Measurements from ENCODE around the gene LAIR2.

Gene LAIR2

DNA sequence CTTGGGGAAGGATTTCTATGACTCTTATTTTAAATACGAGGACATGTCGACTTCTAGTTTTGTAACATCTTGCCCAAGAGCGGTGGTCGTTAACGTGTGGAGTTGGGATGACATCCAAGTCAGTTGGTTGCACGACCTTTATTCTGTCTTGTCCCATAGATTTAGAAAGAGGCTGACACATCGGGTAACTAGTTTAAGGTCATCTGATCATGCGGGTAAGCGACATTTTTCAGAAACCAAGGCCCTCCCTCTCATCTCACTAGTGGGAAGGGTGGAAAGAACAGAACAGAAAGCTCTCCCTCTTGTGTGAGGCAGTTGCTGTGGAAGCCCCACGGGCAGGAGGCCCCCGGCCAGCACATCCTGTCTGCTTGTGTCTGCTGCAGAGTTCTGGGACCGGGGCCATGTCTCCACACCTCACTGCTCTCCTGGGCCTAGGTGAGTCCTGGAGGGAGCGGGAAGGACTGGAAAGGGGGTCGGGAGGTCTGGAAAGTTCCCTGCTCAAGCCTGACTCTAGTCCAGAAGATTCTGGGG, at the start of gene LAIR2:
LAIR2 (plus strand) TSS at position 314 of the 531 bp plus-strand sequence; CDS start at position 402, 88 bp downstream.
- Histone ChIP-seq H3K4me1 (peaks cover 48% of the 10 kb centered on the region), H3K9ac (no peak within 1 kb of the TSS), H3K4me3 (no peak within 1 kb of the TSS), H3K27ac (peak within 1 kb of the TSS; percentile 35; the same call in 1 of the 2 replicates), H3K36me3 (no peaks in the 10 kb centered on the region), H3K9me3 (no peaks in the 10 kb centered on the region), H3K27me3 (no peaks in the 10 kb centered on the region), H4K20me1 (no peaks in the 10 kb centered on the region), H3K4me2 (peak within 1 kb of the TSS; percentile 72)
- TF ChIP-seq Cebpa-rat (IDR thresholded peaks at IDR 0.05) = no peak

DNA sequence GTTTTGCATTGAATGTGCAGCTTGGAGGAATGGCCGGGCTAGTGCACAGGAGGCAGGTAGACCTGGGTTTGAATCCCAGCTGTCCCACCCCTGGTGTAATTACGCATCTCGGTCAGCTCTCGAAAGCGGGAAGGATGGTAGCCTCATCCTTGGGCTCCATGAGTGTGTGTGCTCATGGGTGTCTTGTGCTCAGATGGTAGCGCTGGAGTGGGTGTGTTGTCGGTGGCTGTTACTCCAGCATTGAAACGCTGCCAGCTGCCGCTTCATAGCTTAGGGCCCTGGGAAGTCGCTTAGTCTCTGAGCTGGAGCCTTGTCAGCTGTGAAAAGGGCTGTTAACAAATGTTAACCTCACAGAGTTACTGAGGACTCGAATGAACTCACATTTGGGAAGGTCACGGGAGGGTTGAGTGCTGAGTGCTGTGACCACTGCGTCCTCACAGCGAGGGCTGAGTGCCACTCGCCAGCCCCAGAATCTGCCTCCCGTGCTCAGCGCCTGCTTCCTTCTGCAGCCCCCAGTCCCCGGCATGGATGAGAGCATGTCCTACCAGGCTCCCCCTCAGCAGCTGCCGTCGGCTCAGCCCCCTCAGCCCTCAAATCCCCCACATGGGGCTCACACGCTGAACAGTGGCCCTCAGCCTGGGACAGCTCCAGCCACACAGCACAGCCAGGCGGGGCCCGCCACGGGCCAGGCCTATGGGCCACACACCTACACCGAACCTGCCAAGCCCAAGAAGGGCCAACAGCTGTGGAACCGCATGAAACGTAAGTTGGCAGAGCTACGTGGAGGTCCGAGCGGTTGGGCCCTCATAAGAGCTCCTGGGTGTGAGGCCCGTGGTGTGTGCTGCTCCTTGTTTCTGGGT, 48.5 kb upstream of the LAIR2 start:
- no peak overlapping the region for H3K4me2 ChIP-seq
- no peaks in the 10 kb centered on the region for H3K9me3 ChIP-seq
- H4K20me1 ChIP-seq = peaks cover 100% of the 10 kb centered on the region
- peaks cover 87% of the 10 kb centered on the region for H3K36me3 ChIP-seq
- H3K4me1 ChIP-seq = peaks cover 28% of the 10 kb centered on the region
- no peaks in the 10 kb centered on the region for H3K27me3 ChIP-seq
- H3K4me3 ChIP-seq = no peak overlapping the region
- no peak overlapping the region for H3K27ac ChIP-seq
- TF ChIP-seq Cebpa-rat (IDR thresholded peaks at IDR 0.05) = no peak
- 0 out of 2 replicates have a peak overlapping the region, but pooled peaks have one; percentile 24 for H3K9ac ChIP-seq

- Histone ChIP-seq H4K20me1 (peaks cover 100% of the 10 kb centered on the region), H3K9ac (0 out of 2 replicates have a peak overlapping the region, but pooled peaks have one; percentile 24), H3K4me3 (no peak overlapping the region), H3K36me3 (peaks cover 96% of the 10 kb centered on the region), H3K27me3 (no peaks in the 10 kb centered on the region), H3K27ac (no peak overlapping the region), H3K9me3 (no peaks in the 10 kb centered on the region), H3K4me1 (peaks cover 34% of the 10 kb centered on the region), H3K4me2 (no peak overlapping the region)
- TF ChIP-seq Cebpa-rat (IDR thresholded peaks at IDR 0.05) = no peak
Measured at GRCh38 chr19:54454781-54455675, 47.6 kb upstream of the LAIR2 start.

DNA sequence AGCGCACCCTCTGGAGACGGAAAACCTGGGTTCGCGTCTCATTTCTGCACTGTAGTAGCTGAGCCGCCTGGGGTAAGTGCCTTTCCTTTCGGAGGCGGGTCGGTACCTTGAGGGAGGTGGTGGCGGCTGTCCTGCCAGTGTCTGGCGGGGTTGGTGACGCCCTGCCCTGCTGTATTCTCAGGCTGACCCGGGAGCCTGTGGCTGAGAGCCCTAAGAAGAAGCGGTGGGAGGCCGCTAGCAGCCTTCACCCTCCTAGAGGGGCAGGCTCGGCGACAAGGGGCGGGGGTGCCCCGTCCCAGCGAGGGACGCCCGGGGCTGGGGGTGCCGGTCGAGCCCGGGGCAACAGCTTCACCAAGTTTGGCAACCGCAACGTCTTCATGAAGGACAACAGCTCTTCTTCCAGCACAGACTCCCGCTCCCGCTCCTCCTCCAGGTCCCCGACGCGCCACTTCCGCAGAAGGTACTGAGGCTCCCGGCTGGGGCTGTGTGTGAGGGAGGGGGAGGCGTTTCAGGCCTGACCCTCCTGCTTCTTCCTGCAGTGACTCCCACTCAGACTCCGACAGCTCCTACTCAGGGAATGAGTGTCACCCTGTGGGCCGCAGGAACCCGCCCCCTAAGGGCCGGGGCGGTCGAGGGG, 46.7 kb upstream of the LAIR2 start:
- no peak overlapping the region for H3K4me3 ChIP-seq
- H3K9me3 ChIP-seq = no peaks in the 10 kb centered on the region
- H3K27me3 ChIP-seq = no peaks in the 10 kb centered on the region
- peaks cover 97% of the 10 kb centered on the region for H3K36me3 ChIP-seq
- peaks cover 100% of the 10 kb centered on the region for H4K20me1 ChIP-seq
- H3K4me2 ChIP-seq = no peak overlapping the region
- peaks cover 33% of the 10 kb centered on the region for H3K4me1 ChIP-seq
- no peak overlapping the region for H3K27ac ChIP-seq
- H3K9ac ChIP-seq = no peak overlapping the region
- no peak for TF ChIP-seq Cebpa-rat (IDR thresholded peaks at IDR 0.05)

- no peaks in the 10 kb centered on the region for H3K9me3 ChIP-seq
- H3K4me1 ChIP-seq = peaks cover 32% of the 10 kb centered on the region
- H4K20me1 ChIP-seq = peaks cover 99% of the 10 kb centered on the region
- no peak overlapping the region for H3K4me2 ChIP-seq
- no peak overlapping the region for H3K4me3 ChIP-seq
- H3K27me3 ChIP-seq = no peaks in the 10 kb centered on the region
- no peak for TF ChIP-seq Cebpa-rat (IDR thresholded peaks at IDR 0.05)
- H3K36me3 ChIP-seq = peaks cover 95% of the 10 kb centered on the region
- H3K9ac ChIP-seq = no peak overlapping the region
- no peak overlapping the region for H3K27ac ChIP-seq
Measured at GRCh38 chr19:54456423-54457373, 45.9 kb upstream of the LAIR2 start.

DNA sequence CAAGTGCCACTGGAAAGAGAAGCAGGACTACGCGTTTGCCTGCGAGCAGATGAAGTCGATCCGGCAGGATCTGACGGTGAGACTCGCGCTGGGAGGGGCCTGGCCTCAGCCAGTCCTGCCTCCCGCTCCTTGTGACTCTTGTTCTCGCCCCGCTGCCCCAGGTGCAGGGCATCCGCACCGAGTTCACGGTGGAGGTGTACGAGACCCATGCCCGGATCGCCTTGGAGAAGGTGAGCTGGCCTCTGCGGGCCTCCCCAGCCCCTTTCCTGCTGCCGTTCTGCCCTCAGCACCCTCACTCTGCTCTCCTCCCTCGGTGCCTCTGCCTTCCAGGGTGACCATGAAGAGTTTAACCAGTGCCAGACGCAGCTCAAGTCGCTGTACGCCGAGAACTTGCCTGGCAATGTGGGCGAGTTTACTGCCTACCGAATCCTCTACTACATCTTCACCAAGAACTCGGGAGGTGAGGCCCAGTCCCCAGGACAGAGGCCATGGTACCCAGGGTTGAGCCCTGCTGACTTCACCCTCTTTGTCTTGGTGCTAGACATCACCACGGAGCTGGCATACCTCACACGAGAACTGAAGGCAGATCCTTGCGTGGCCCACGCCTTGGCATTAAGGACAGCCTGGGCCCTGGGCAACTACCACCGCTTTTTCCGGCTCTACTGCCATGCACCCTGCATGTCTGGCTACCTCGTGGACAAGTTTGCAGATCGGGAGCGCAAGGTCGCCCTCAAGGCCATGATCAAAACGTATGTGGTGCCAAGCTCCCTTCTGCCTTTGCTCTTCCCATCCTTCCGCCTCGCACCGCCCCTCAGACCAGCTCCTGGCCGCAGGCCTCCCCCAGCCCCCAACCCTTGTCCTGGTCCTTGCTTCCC, 44.6 kb upstream of the LAIR2 start:
- H4K20me1 ChIP-seq = peaks cover 97% of the 10 kb centered on the region
- no peaks in the 10 kb centered on the region for H3K9me3 ChIP-seq
- peaks cover 42% of the 10 kb centered on the region for H3K4me1 ChIP-seq
- no peak overlapping the region for H3K4me3 ChIP-seq
- H3K27ac ChIP-seq = no peak overlapping the region
- TF ChIP-seq Cebpa-rat (IDR thresholded peaks at IDR 0.05) = no peak
- no peaks in the 10 kb centered on the region for H3K27me3 ChIP-seq
- H3K36me3 ChIP-seq = peaks cover 91% of the 10 kb centered on the region
- H3K9ac ChIP-seq = no peak overlapping the region
- no peak overlapping the region for H3K4me2 ChIP-seq

GRCh38 chr19:54458648-54459281, 43.9 kb upstream of the LAIR2 start:
- Histone ChIP-seq H4K20me1 (peaks cover 89% of the 10 kb centered on the region), H3K4me1 (peaks cover 42% of the 10 kb centered on the region), H3K4me2 (peak overlapping the region; percentile 52), H3K4me3 (no peak overlapping the region), H3K9me3 (no peaks in the 10 kb centered on the region), H3K9ac (no peak overlapping the region), H3K36me3 (peaks cover 83% of the 10 kb centered on the region), H3K27me3 (no peaks in the 10 kb centered on the region), H3K27ac (no peak overlapping the region)
- no peak for TF ChIP-seq Cebpa-rat (IDR thresholded peaks at IDR 0.05)
